ENCODE data around the gene ECHDC3.

Gene ECHDC3

GRCh38 chr10:11787846-11788245 is 45.7 kb downstream of the ECHDC3 start:
- DNase-seq, result no peak

- DNase-seq, result no peak
Measured at GRCh38 chr10:11789306-11789705, 47.1 kb downstream of the ECHDC3 start.

- DNase-seq, result no peak
Measured at GRCh38 chr10:11789956-11790355, 47.8 kb downstream of the ECHDC3 start.

GRCh38 chr10:11793762-11794479 is 51.7 kb downstream of the ECHDC3 start:
- peak; percentile 76 for DNase-seq

- DNase-seq, result no peak
Measured at GRCh38 chr10:11794566-11794965, 52.4 kb downstream of the ECHDC3 start.

GRCh38 chr10:11795101-11795920 is 53.1 kb downstream of the ECHDC3 start:
- DNase-seq, result no peak

GRCh38 chr10:11796474-11796873 is 54.3 kb downstream of the ECHDC3 start:
- DNase-seq, result no peak

GRCh38 chr10:11797281-11797680 is 55.1 kb downstream of the ECHDC3 start:
- DNase-seq, result no peak

GRCh38 chr10:11797847-11798633 is 55.9 kb downstream of the ECHDC3 start:
- no peak for DNase-seq

- DNase-seq, result peak; percentile 74
Measured at GRCh38 chr10:11798845-11799735, 56.9 kb downstream of the ECHDC3 start.

- DNase-seq, result no peak
Measured at GRCh38 chr10:11799736-11800080, 57.5 kb downstream of the ECHDC3 start.

GRCh38 chr10:11804336-11804735 is 62.2 kb downstream of the ECHDC3 start:
- DNase-seq, result no peak

GRCh38 chr10:11805792-11806191 is 63.6 kb downstream of the ECHDC3 start:
- DNase-seq, result no peak

- no peak for DNase-seq
Measured at GRCh38 chr10:11806706-11807105, 64.5 kb downstream of the ECHDC3 start.

- DNase-seq, result no peak
Measured at GRCh38 chr10:11808808-11809207, 66.6 kb downstream of the ECHDC3 start.

- DNase-seq, result no peak
Measured at GRCh38 chr10:11810313-11810766, 68.2 kb downstream of the ECHDC3 start.

GRCh38 chr10:11810973-11811372 is 68.8 kb downstream of the ECHDC3 start:
- DNase-seq, result no peak

- no peak for DNase-seq
Measured at GRCh38 chr10:11813177-11813576, 71.0 kb downstream of the ECHDC3 start.

Measured in islet precursor cell (in vitro differentiated cells).